NB4 (cell line): Measurements from ENCODE around the gene FHIT.
A peak's percentile ranks its signal among the peaks of the same experiment; 100 is the strongest.

Experiments used
- DNase-seq: peaks from one replicate; pipeline ENCODE4 v3.0.0; 2010; ENCODE audit warnings: low read depth
- H3K4me3 ChIP-seq: one replicate; pipeline ENCODE4 v1.5.1; 2011; ENCODE audit warnings: mild to moderate bottlenecking, low read depth, low read length, moderate library complexity
- MYC ChIP-seq: IDR thresholded peaks from 2 replicates; pipeline ENCODE4 v1.6.1; 2011; ENCODE audit warnings: low read depth, low read length
- POLR2A ChIP-seq: IDR thresholded peaks from 2 replicates; pipeline ENCODE4 v1.6.1; 2011; ENCODE audit warnings: mild to moderate bottlenecking; ENCODE audit not compliant: insufficient read length; ENCODE audit errors: extremely low read depth
- TF ChIP-seq, protein P1 (sequence below): IDR thresholded peaks from 2 replicates; pipeline ENCODE4 v1.6.1; 2011; ENCODE audit warnings: low read depth, low read length
- TF ChIP-seq, protein P2 (sequence below): IDR thresholded peaks from one replicate; pipeline ENCODE4 v1.5.1; 2012; ENCODE audit warnings: low read depth, low read length

Gene FHIT

DNA sequence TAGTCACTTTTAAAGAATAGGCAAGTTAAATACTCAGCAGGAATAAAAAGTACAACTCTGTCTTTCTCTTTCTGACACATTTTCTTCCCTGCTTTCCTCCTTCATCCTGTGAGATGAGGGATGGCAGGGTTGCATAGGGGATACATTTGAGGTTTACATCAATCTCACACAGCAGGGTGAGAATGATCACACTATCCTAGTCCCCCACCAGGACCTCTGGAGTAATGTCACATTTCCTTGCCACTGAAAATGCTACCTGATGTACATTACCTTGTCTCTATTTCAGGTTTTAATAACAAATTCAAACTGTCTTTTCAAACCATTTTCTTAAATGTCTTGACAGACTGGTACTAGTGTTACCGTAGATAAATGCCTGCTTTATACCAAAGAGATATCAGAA is 816.9 kb downstream of the FHIT start:
- TF ChIP-seq, protein P1, sequence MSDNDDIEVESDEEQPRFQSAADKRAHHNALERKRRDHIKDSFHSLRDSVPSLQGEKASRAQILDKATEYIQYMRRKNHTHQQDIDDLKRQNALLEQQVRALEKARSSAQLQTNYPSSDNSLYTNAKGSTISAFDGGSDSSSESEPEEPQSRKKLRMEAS: no peak
- TF ChIP-seq, protein P2, sequence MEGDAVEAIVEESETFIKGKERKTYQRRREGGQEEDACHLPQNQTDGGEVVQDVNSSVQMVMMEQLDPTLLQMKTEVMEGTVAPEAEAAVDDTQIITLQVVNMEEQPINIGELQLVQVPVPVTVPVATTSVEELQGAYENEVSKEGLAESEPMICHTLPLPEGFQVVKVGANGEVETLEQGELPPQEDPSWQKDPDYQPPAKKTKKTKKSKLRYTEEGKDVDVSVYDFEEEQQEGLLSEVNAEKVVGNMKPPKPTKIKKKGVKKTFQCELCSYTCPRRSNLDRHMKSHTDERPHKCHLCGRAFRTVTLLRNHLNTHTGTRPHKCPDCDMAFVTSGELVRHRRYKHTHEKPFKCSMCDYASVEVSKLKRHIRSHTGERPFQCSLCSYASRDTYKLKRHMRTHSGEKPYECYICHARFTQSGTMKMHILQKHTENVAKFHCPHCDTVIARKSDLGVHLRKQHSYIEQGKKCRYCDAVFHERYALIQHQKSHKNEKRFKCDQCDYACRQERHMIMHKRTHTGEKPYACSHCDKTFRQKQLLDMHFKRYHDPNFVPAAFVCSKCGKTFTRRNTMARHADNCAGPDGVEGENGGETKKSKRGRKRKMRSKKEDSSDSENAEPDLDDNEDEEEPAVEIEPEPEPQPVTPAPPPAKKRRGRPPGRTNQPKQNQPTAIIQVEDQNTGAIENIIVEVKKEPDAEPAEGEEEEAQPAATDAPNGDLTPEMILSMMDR: no peak
- TF ChIP-seq POLR2A (no peak), MYC (no peak)
- DNase-seq: no peak
- H3K4me3 ChIP-seq: no peak overlapping the region

DNA sequence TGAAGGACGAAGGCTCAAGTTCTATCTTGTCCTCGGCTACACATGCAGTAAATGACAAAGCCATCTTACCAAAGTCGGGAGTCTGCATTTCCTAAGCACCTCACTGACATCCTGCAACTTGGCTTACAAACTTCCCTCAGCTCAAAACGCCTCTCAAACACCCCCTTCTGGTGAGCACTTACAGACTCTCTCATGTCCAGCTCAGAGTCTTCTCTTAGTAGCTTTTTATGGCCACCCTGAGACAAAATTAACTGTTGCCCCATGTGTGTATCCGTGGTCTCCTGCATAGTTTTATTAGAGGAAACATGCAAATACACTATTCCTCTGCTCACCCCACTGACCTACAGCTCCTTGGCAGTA is 819.7 kb downstream of the FHIT start:
- TF ChIP-seq, protein P2: no peak
- TF ChIP-seq POLR2A (no peak), MYC (no peak)
- TF ChIP-seq, protein P1: no peak
- peak; percentile 11 for DNase-seq
- no peak overlapping the region for H3K4me3 ChIP-seq

DNA sequence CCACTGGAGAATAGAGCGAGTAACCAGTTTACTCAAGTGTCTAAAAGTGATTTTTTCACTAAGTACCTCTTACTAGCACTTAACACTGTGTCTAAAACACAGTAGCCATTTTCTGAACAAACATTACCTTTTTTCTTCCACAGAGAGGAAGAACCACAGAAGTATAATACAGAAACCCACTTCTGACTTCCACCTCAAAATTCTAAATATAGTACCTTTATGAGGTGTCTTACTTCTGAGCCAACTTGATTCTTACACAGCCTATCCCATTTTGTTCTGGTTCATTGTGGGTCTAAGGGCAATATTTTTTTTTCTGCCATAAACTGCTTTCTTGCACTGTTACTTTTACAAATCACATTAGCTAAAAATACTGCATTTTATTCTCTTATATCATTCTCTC is 821.0 kb downstream of the FHIT start:
- TF ChIP-seq, protein P1: no peak
- no peak for TF ChIP-seq MYC
- TF ChIP-seq POLR2A: no peak
- TF ChIP-seq, protein P2: no peak
- no peak for DNase-seq
- no peak overlapping the region for H3K4me3 ChIP-seq

DNA sequence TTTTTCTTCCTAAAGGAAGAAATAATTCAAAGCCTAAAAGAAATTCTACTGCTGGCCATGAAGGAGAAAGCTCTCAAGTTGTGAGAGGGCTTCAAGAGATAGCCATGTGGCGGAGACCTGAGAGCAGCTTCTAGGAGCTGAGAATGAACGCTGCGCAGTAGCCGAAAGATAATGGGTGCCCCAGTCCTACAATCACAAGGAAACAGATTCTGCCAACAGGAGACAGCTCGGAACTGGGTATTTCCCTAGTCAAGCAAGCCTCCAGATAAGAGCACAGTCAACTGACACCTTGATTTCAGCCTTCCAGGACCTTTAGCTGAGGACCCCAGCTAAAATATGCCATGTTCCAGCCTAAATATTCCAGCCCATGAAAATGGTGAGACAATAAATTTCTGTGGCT is 824.1 kb downstream of the FHIT start:
- H3K4me3 ChIP-seq: no peak overlapping the region
- TF ChIP-seq MYC: no peak
- TF ChIP-seq, protein P1: no peak
- TF ChIP-seq, protein P2: no peak
- TF ChIP-seq POLR2A: no peak
- no peak for DNase-seq

DNA sequence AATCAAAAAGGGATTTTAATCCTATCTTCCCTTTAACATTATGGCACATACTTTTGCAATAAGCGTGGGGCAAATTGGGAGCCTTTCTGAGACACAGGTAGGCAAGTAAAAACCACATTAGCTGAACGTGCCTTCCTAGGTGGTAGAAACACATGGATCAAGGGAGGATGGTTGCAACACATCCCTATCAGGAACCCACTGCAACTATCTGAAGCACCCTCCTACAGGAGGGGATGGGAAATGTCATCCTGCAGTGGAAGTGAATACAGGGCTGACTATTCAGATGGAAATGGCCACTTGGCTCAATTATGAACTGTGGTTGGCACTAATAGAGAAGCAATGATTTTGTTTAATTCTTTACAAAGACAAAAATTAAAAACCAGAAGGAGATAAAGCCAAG is 826.3 kb downstream of the FHIT start:
- no peak overlapping the region for H3K4me3 ChIP-seq
- DNase-seq: no peak
- TF ChIP-seq, protein P2: no peak
- TF ChIP-seq MYC (no peak), POLR2A (no peak)
- TF ChIP-seq, protein P1: no peak

DNA sequence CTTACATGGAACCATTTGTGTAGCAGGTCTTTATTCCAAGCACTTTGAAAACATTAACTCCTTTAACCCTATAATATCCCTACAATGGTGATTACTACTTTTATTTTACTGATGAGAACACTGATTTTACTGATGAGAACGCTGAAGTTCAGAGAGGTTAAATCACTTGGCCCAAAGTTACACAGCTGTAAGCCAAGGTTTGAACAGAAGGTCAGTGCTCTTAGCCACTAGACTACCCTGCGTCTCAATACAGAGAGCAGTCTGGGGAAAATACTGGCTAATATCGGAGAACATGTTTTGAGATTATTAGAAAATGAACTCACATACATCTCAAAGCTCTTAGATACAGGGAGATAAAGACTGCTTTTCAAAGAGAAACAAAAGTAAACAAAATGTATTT is 827.2 kb downstream of the FHIT start:
- TF ChIP-seq MYC: no peak
- no peak for TF ChIP-seq POLR2A
- TF ChIP-seq, protein P1: no peak
- TF ChIP-seq, protein P2: no peak

More for the DNA sequence above, 827.2 kb downstream of the FHIT start:
- DNase-seq: no peak
- no peak overlapping the region for H3K4me3 ChIP-seq
